Osteoblast (primary cell): ENCODE measurements around the gene CA9. TPM values are rescaled to one million over a fixed set of nuclear protein-coding genes. Genes with fewer than 3 reads are reported as not detected.
A peak's percentile ranks its signal among the peaks of the same experiment; 100 is the strongest.

Experiments used
- DNase-seq: peaks from one replicate; pipeline ENCODE4 v3.0.0; 2011; ENCODE audit warnings: low spot score, mixed read lengths; ENCODE audit not compliant: insufficient read length; ENCODE audit errors: missing footprints
- H2AFZ ChIP-seq: 2 replicates; pipeline ENCODE4 v1.6.0; 2011; ENCODE audit warnings: mild to moderate bottlenecking, low read length
- H3K27ac ChIP-seq: 2 replicates; pipeline ENCODE4 v1.5.1; 2011; ENCODE audit warnings: mild to moderate bottlenecking, low read depth, low read length, moderate library complexity
- H3K27me3 ChIP-seq: 2 replicates; pipeline ENCODE4 v1.6.0; 2012; ENCODE audit warnings: mild to moderate bottlenecking, control low read depth, inconsistent platforms, low read length, moderate library complexity; ENCODE audit not compliant: insufficient read depth
- H3K36me3 ChIP-seq: 2 replicates; pipeline ENCODE4 v1.5.1; 2011; ENCODE audit warnings: mild to moderate bottlenecking, low read length, control low read depth, moderate library complexity; ENCODE audit not compliant: insufficient read depth
- H3K4me1 ChIP-seq: 2 replicates; pipeline ENCODE4 v1.5.1; 2011; ENCODE audit warnings: mild to moderate bottlenecking, low read length, control low read depth, moderate library complexity; ENCODE audit not compliant: insufficient read depth
- H3K4me2 ChIP-seq: 2 replicates; pipeline ENCODE4 v1.6.0; 2011; ENCODE audit warnings: mild to moderate bottlenecking, low read length; ENCODE audit not compliant: insufficient read depth
- H3K4me3 ChIP-seq: fragments of 200-600 bp; sonication (generic); 3 replicates; pipeline ENCODE4 v1.5.1; 2012; ENCODE audit warnings: mild to moderate bottlenecking, low read length, inconsistent platforms; ENCODE audit not compliant: insufficient read depth
- H3K79me2 ChIP-seq: 2 replicates; pipeline ENCODE4 v1.6.0; 2012; ENCODE audit warnings: mild to moderate bottlenecking, low read length, control low read depth, inconsistent platforms; ENCODE audit not compliant: insufficient read depth
- H3K9me3 ChIP-seq: 2 replicates; pipeline ENCODE4 v1.5.1; 2011; ENCODE audit warnings: low read depth, low read length, control low read depth
- H4K20me1 ChIP-seq: 2 replicates; pipeline ENCODE4 v1.6.0; 2012; ENCODE audit warnings: mild to moderate bottlenecking, low read length, control low read depth; ENCODE audit not compliant: insufficient read depth
- total RNA-seq: library from RNA; depleted of rRNA; stranded (reverse); fragments of >200 nt; gene quantifications from 2 replicates; pipeline ENCODE4 v1.2.3, GENCODE V29; 2012
- TF ChIP-seq, protein P1 (sequence below): IDR thresholded peaks from 2 replicates; pipeline ENCODE4 v1.5.1; 2011; ENCODE audit warnings: mild to moderate bottlenecking, low read depth, low read length, moderate library complexity; ENCODE audit errors: extremely low read depth

The CA9 gene
- total RNA-seq, 1 donor = not detected

DNA sequence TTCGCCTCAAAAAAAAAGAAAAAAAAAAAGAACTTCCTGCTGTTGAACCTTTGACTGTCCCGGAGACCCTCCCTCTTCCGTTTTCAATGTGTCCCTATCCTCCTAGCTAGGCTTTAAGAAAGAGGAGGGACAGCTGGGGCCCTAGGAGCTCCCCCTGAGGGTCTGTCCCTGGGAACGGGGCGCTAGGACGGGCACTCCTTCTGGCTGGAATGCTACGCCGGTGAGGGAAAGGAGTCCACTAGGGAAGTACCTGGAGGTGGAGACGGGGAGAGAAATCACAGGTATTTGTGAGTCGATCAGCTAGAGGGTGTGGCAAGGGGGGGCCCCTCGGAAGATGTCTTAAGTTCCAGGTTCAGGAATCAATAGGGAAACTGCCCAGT lies 27.6 kb upstream of the CA9 start:
- H3K9me3 ChIP-seq = no peaks in the 10 kb centered on the region
- peak overlapping the region; percentile 80 for H2AFZ ChIP-seq
- no peaks in the 10 kb centered on the region for H3K36me3 ChIP-seq
- H3K27me3 ChIP-seq = no peaks in the 10 kb centered on the region
- H3K4me3 ChIP-seq = peak overlapping the region; percentile 76
- no peaks in the 10 kb centered on the region for H4K20me1 ChIP-seq
- peak overlapping the region; percentile 89 for H3K4me2 ChIP-seq
- peak overlapping the region; percentile 95 for H3K27ac ChIP-seq
- no peak for DNase-seq
- H3K79me2 ChIP-seq = no peaks in the 10 kb centered on the region
- peaks cover 55% of the 10 kb centered on the region for H3K4me1 ChIP-seq
- TF ChIP-seq, protein P1, sequence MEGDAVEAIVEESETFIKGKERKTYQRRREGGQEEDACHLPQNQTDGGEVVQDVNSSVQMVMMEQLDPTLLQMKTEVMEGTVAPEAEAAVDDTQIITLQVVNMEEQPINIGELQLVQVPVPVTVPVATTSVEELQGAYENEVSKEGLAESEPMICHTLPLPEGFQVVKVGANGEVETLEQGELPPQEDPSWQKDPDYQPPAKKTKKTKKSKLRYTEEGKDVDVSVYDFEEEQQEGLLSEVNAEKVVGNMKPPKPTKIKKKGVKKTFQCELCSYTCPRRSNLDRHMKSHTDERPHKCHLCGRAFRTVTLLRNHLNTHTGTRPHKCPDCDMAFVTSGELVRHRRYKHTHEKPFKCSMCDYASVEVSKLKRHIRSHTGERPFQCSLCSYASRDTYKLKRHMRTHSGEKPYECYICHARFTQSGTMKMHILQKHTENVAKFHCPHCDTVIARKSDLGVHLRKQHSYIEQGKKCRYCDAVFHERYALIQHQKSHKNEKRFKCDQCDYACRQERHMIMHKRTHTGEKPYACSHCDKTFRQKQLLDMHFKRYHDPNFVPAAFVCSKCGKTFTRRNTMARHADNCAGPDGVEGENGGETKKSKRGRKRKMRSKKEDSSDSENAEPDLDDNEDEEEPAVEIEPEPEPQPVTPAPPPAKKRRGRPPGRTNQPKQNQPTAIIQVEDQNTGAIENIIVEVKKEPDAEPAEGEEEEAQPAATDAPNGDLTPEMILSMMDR = no peak

DNA sequence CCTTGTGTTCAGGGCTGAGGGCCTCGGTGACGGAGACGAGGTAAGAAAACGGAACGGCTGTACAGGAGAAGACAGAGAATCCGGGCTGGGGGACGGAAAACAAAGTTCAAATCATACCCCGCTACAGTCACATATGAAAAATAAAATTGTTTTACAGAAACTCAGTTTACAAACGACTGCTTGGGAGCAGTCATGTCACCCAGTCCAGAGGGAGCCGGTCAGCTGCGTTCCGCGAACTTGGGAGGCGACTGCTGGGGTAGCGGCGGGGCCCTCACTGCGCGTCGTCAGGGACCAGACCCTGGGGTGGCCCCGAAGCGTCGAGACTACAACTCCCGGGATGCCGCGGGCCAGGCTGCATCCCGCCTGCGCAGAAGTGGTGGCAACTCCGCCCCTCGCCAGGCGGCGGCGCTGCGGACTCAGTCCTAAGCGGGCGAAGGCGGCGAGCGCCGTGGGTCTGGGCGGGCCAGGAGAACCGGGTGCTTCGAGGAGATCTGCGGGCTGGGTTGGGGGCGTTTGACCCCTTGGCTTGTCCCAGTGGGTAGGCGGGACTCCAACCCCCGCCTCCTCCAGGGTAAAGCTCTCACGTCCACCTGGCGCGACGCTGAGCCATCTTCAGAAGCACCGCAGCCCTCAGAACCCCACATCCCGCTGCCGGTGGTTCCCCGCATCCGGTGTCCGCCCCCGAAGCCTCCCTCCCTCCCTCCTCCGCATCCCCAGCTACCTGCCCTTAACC lies 27.0 kb upstream of the CA9 start:
- DNase-seq = peak; percentile 97
- Histone ChIP-seq H3K27ac (peak overlapping the region; percentile 95), H3K79me2 (no peaks in the 10 kb centered on the region), H3K36me3 (no peaks in the 10 kb centered on the region), H3K4me2 (peak overlapping the region; percentile 89), H4K20me1 (no peaks in the 10 kb centered on the region), H3K9me3 (no peaks in the 10 kb centered on the region), H3K27me3 (no peaks in the 10 kb centered on the region), H3K4me3 (peak overlapping the region; percentile 76), H3K4me1 (peaks cover 55% of the 10 kb centered on the region), H2AFZ (peak overlapping the region; percentile 90)
- TF ChIP-seq, protein P1 = peak; percentile 88

DNA sequence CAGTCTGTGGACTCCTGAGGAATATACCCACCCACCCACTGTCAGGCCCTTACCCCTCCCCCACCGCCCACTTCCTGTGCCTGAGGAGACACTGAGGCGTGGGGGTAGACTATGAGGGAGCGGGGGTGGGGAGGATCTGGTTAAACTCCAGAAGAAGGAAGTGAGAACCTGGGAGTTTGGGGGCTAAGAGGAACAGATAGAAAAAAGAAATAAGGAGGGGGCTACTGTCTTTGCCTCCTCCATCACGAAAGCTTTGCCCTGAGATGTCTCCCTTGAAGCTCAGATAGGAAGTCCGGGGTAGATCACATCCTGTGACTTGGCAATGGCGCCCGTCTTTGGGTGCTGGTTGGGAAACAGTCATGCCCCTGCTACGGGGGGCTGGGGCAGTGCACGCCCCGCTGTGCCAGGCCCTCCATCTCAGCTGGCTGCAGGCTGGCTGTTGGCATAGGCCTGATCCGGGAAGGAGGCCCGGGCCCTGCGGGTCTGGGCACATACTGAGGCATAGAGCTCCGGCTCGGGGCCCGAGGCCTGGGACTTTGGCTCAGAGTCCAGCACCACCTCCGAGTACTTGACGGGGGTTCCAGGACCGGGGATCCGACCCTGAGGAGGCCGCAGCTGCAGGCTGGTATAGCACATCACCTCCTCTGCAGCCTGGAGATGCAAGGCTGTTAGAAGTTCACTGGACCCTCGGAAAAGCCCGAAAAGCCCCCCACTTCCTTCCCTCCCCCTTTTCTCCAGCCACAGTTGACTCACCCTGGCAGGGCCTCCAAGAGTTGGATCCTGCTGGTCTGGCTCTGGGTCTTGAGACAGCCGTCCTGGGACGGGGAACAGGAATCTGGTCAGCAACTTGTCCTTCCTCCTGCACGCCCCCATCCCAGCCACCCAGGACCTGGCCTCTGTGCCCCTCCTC lies 24.0 kb upstream of the CA9 start:
- peak; percentile 83 for DNase-seq
- Histone ChIP-seq H4K20me1 (no peaks in the 10 kb centered on the region), H3K9me3 (no peaks in the 10 kb centered on the region), H2AFZ (peak overlapping the region; percentile 81), H3K27me3 (no peaks in the 10 kb centered on the region), H3K36me3 (no peaks in the 10 kb centered on the region), H3K4me2 (no peak overlapping the region), H3K27ac (peak overlapping the region; percentile 69), H3K4me1 (peaks cover 61% of the 10 kb centered on the region), H3K79me2 (no peaks in the 10 kb centered on the region), H3K4me3 (no peak overlapping the region)
- TF ChIP-seq, protein P1 = no peak
